Inflammatory macrophage treated with lipopolysaccharide for 1 hour (primary cell): ENCODE data around the gene CCDC6.
"Not testable (repeated sequence)": the region's sequence is repeated elsewhere in the genome, so short reads cannot be mapped to it uniquely, and the experiment has no call there.

ENCODE experiments used
- DNase-seq, 2 donors: peaks; one replicate each; pipeline ENCODE4 v3.0.0-alpha.2; 2020 to 2022

The CCDC6 gene

GRCh38 chr10:59905066-59905730, 1.2 kb downstream of the CCDC6 start:
- peak in 1 of 2 donors; percentile 13 for DNase-seq

GRCh38 chr10:59904426-59905065, 1.8 kb downstream of the CCDC6 start:
- no peak for DNase-seq

GRCh38 chr10:59903871-59904270, 2.5 kb downstream of the CCDC6 start:
- DNase-seq, result peak in 1 of 2 donors; percentile 7

- DNase-seq, result no peak
Observed at GRCh38 chr10:59902016-59902415, 4.3 kb downstream of the CCDC6 start.

- DNase-seq, result no peak
Observed at GRCh38 chr10:59901470-59901869, 4.9 kb downstream of the CCDC6 start.

- DNase-seq, result no peak
Observed at GRCh38 chr10:59900048-59900727, 6.2 kb downstream of the CCDC6 start.

GRCh38 chr10:59898125-59898835, 8.1 kb downstream of the CCDC6 start:
- DNase-seq, result no peak

- DNase-seq, result no peak
Observed at GRCh38 chr10:59896191-59896590, 10.2 kb downstream of the CCDC6 start.

- DNase-seq, result no peak
Observed at GRCh38 chr10:59895629-59896116, 10.7 kb downstream of the CCDC6 start.

- no peak for DNase-seq
Observed at GRCh38 chr10:59894114-59894513, 12.2 kb downstream of the CCDC6 start.

- peak; percentile 40 to 65 for DNase-seq
Observed at GRCh38 chr10:59892697-59893096, 13.7 kb downstream of the CCDC6 start.

- DNase-seq, result peak; percentile 44 to 51
Observed at GRCh38 chr10:59891936-59892335, 14.4 kb downstream of the CCDC6 start.

- DNase-seq, result peak in 1 of 2 donors; percentile 13
Observed at GRCh38 chr10:59891349-59891748, 15.0 kb downstream of the CCDC6 start.

GRCh38 chr10:59888781-59889435, 17.4 kb downstream of the CCDC6 start:
- no peak for DNase-seq

- DNase-seq, result no peak
Observed at GRCh38 chr10:59887972-59888640, 18.2 kb downstream of the CCDC6 start.

GRCh38 chr10:59887006-59887405, 19.4 kb downstream of the CCDC6 start:
- peak in 1 of 2 donors; percentile 19 for DNase-seq

- DNase-seq, result peak; percentile 57 to 62
Observed at GRCh38 chr10:59885430-59886134, 20.8 kb downstream of the CCDC6 start.

GRCh38 chr10:59884893-59885292, 21.5 kb downstream of the CCDC6 start:
- not testable (repeated sequence) for DNase-seq

GRCh38 chr10:59881640-59882039, 24.7 kb downstream of the CCDC6 start:
- no peak for DNase-seq

GRCh38 chr10:59880971-59881510, 25.3 kb downstream of the CCDC6 start:
- DNase-seq, result no peak
